Tongue (tissue), 3 donors: ENCODE measurements around the gene CHD1. TPM values are rescaled to one million over a fixed set of nuclear protein-coding genes. Genes with fewer than 3 reads are reported as not detected.

Experiments
- DNase-seq: peaks from one replicate; pipeline ENCODE4 v3.0.0-alpha.2; 2015
- small RNA-seq: library from RNA; depleted of rRNA; stranded (forward); fragments of <200 nt; gene quantifications from one replicate; pipeline ENCODE3, GENCODE V24; 2014; ENCODE audit warnings: low replicate concordance
- total RNA-seq: library from RNA; depleted of rRNA; stranded (reverse); fragments of >200 nt; gene quantifications from one replicate; pipeline ENCODE4 v1.2.3, GENCODE V29; 2014

CHD1 gene
- total RNA-seq, 1 donor from 2014 or later, result 89.0 TPM

DNA sequence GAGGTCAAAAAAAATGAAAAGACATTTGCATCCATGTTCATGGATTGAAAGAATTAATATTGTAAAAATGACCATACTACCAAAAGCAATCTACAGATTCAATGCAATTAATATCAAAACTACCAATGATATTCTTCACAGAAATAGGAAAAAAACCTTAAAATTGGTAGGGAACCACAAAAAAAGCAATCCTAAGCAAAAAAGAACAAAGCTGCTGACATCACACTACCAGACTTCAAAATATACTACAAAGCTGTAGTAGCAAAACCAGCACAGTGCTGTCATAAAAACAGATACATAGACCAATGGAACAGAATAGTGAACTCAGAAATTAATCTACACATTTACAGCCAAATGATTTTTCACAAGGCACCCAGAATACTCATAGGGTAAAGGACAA lies 121.0 kb downstream of the CHD1 start:
- DNase-seq, result no peak

- no peak for DNase-seq
Observed at GRCh38 chr5:98805070-98805469, 123.7 kb downstream of the CHD1 start.

- no peak for DNase-seq
Observed at GRCh38 chr5:98804066-98804465, 124.7 kb downstream of the CHD1 start.

Small RNA genes within 50 kb of the gene (small RNA-seq; reads per million reads assigned to genes)
- gene RF00019 (not detected), gene RNU6-402P (not detected)

Other genes with a start within 250 kb of the CHD1 start
- 61.5 TPM for gene RGMB, start 155.3 kb downstream of the CHD1 start, total RNA-seq